Kidney (tissue), 14 donors: ENCODE results near the gene OGFRL1. TPM values are rescaled to one million over a fixed set of nuclear protein-coding genes. Genes with fewer than 3 reads are reported as not detected.

ENCODE experiments used
- DNase-seq, 5 donors: peaks; one replicate each; pipeline ENCODE4 v3.0.0-alpha.2; 2013 to 2020
- FAIRE-seq: peaks from 2 replicates; lab custom pipeline; 2012; peaks lifted over from hg19 to GRCh38; lab: Jason Lieb, UNC
- H3K27ac ChIP-seq, 2 donors: one replicate each; pipeline ENCODE4 v1.7.0; 2013; ENCODE audit warnings: low read depth in 2 of 2, low read length in 2 of 2, inconsistent platforms in 1 of 2
- H3K27me3 ChIP-seq: one replicate; pipeline ENCODE4 v1.7.1; 2013; ENCODE audit warnings: low read length, inconsistent platforms; ENCODE audit not compliant: control insufficient read depth, insufficient read depth
- H3K36me3 ChIP-seq, 3 donors: one replicate each; pipeline versions ENCODE4 v1.7.0 to v1.7.1; 2013; ENCODE audit warnings: low read length in 3 of 3, control low read depth in 1 of 3, inconsistent platforms in 1 of 3; ENCODE audit not compliant: insufficient read depth in 3 of 3, control insufficient read depth in 2 of 3
- H3K4me1 ChIP-seq, 3 donors: one replicate each; pipeline versions ENCODE4 v1.7.0 to v1.7.1; 2013; ENCODE audit warnings: low read length in 3 of 3, inconsistent platforms in 1 of 3, low read depth in 1 of 3; ENCODE audit not compliant: control insufficient read depth in 2 of 3, insufficient read depth in 2 of 3
- H3K4me3 ChIP-seq, 3 donors: one replicate each; pipeline versions ENCODE4 v1.7.0 to v1.8.1; 2013; ENCODE audit warnings: low read length in 3 of 3, control low read depth in 1 of 3, inconsistent platforms in 1 of 3
- H3K9ac ChIP-seq, 3 donors: one replicate each; pipeline versions ENCODE4 v1.7.0 to v1.7.1; 2013; ENCODE audit warnings: low read length in 3 of 3, control low read depth in 1 of 3, inconsistent platforms in 1 of 3
- H3K9me3 ChIP-seq, 3 donors: one replicate each; pipeline versions ENCODE4 v1.7.0 to v1.7.1; 2013; ENCODE audit warnings: low read length in 3 of 3, control low read depth in 1 of 3, inconsistent platforms in 1 of 3; ENCODE audit not compliant: control insufficient read depth in 2 of 3, insufficient read depth in 1 of 3
- intact Hi-C: fragments of 100-400 bp; cut with DNase I; formaldehyde crosslinking; loops from one replicate; pipeline ENCODE4 v1.11.1; 2022
- polyA plus RNA-seq: library from polyadenylated mRNA; stranded (reverse); fragments of 350-450 nt; fragmentation: Illumina TruSeq; extraction: RNeasy Lipid Tissue Mini Kit (QIAGEN cat#74804); gene quantifications from one replicate; pipeline ENCODE4 v1.2.3, GENCODE V29; 2014; ENCODE audit warnings: low read depth, low replicate concordance; ENCODE audit not compliant: insufficient read depth
- total RNA-seq: library from RNA; stranded (reverse); fragmentation: NEBNext Ultra II Directional; extraction: Animal tissue kit (Norgen Biotek cat#: 25700); gene quantifications from one replicate; pipeline ENCODE4 v1.2.1, GENCODE V29; 2021
- TF ChIP-seq, protein P1 (sequence below): IDR thresholded peaks from 3 replicates; pipeline ENCODE4 v1.5.1; 2012; ENCODE audit warnings: mild to moderate bottlenecking, moderate library complexity, borderline replicate concordance; ENCODE audit not compliant: insufficient read depth; ENCODE audit errors: extremely low read depth
- donor health status: control.
- donor health status: control.
- donor health status: control.
- donor health status: control.
- donor health status: control.
- donor health status: DM: yes; HTN: yes; CAD: no.
- donor health status: Normal renal cell carcinoma (clear cell type).

OGFRL1 gene
- total and polyA plus RNA-seq, 2 donors from 2014 or later = 3.6 to 16.0 TPM

GRCh38 chr6:71333697-71334096 lies 45.1 kb downstream of the OGFRL1 start:
- no peak overlapping the region for H3K27ac ChIP-seq
- H3K4me1 ChIP-seq = peaks cover 0 to 2% (median 0%) of the 10 kb centered on the region in 3 donors
- TF ChIP-seq, protein P1, sequence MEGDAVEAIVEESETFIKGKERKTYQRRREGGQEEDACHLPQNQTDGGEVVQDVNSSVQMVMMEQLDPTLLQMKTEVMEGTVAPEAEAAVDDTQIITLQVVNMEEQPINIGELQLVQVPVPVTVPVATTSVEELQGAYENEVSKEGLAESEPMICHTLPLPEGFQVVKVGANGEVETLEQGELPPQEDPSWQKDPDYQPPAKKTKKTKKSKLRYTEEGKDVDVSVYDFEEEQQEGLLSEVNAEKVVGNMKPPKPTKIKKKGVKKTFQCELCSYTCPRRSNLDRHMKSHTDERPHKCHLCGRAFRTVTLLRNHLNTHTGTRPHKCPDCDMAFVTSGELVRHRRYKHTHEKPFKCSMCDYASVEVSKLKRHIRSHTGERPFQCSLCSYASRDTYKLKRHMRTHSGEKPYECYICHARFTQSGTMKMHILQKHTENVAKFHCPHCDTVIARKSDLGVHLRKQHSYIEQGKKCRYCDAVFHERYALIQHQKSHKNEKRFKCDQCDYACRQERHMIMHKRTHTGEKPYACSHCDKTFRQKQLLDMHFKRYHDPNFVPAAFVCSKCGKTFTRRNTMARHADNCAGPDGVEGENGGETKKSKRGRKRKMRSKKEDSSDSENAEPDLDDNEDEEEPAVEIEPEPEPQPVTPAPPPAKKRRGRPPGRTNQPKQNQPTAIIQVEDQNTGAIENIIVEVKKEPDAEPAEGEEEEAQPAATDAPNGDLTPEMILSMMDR = no peak
- peaks cover 0 to 2% (median 0%) of the 10 kb centered on the region in 3 donors for H3K36me3 ChIP-seq
- DNase-seq (no peak), FAIRE-seq (no peak)
- no peaks in the 10 kb centered on the region for H3K27me3 ChIP-seq
- intact Hi-C loops = no loop called here
- peaks cover 0 to 3% (median 0%) of the 10 kb centered on the region in 3 donors for H3K9me3 ChIP-seq
- no peak overlapping the region for H3K4me3 ChIP-seq
- H3K9ac ChIP-seq = no peak overlapping the region

DNA sequence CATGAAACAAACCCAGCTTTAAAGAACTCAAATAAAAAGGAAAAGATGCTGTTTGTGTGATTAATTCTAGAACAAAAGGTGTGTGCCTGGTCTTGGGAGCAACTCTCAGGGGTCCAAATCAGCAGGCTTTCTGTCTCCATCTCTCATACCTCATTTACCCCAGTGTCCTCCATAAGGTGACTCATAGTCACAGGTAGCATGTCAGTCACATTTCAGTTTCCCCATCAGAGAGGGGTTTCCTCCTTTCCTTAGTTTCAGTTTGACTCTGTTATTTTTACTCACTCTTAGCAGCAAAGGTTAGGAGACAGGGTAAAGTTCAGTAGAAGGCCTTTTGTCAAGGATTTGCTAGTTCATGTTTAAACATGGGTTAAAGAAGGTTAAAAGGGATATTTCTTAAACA lies 46.2 kb downstream of the OGFRL1 start:
- H3K9ac ChIP-seq = no peak overlapping the region
- intact Hi-C loops = no loop called here
- peaks cover 0 to 2% (median 0%) of the 10 kb centered on the region in 3 donors for H3K36me3 ChIP-seq
- TF ChIP-seq, protein P1 = no peak
- FAIRE-seq (no peak), DNase-seq (no peak)
- no peak overlapping the region for H3K27ac ChIP-seq
- no peaks in the 10 kb centered on the region for H3K27me3 ChIP-seq
- peaks cover 0 to 2% (median 0%) of the 10 kb centered on the region in 3 donors for H3K4me1 ChIP-seq
- no peak overlapping the region for H3K4me3 ChIP-seq
- H3K9me3 ChIP-seq = peaks cover 0 to 3% (median 0%) of the 10 kb centered on the region in 3 donors

DNA sequence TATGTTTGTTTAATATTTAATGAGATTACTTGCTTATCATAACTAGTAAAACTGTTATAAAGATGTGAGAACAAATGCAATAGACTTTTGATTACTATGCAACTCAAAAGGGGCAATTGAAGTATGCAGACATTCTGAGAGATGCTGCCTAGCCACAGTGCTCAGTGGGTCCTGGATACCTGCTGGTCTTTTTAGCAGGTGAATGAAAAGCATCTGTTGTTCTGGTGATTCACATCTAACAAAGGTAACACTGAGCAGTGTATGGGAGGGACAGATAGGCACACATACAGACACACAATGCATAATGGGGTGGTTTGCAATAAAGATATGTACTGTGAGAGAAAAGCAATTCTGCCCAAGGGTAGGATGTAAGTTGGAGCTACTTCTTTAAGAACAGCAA lies 46.9 kb downstream of the OGFRL1 start:
- no peak overlapping the region for H3K27ac ChIP-seq
- H3K9me3 ChIP-seq = peaks cover 0 to 3% (median 0%) of the 10 kb centered on the region in 3 donors
- no peaks in the 10 kb centered on the region for H3K27me3 ChIP-seq
- H3K4me3 ChIP-seq = no peak overlapping the region
- intact Hi-C loops = no loop called here
- H3K9ac ChIP-seq = no peak overlapping the region
- peaks cover 0 to 2% (median 0%) of the 10 kb centered on the region in 3 donors for H3K4me1 ChIP-seq
- FAIRE-seq = no peak
- no peak for DNase-seq
- TF ChIP-seq, protein P1 = no peak
- H3K36me3 ChIP-seq = peaks cover 0 to 2% (median 0%) of the 10 kb centered on the region in 3 donors

- DNase-seq (no peak), FAIRE-seq (no peak)
- H3K27ac ChIP-seq = no peak overlapping the region
- TF ChIP-seq, protein P1 = no peak
- peaks cover 0 to 3% (median 0%) of the 10 kb centered on the region in 3 donors for H3K9me3 ChIP-seq
- H3K27me3 ChIP-seq = no peaks in the 10 kb centered on the region
- H3K9ac ChIP-seq = no peak overlapping the region
- intact Hi-C loops = no loop called here
- peaks cover 0 to 2% (median 0%) of the 10 kb centered on the region in 3 donors for H3K36me3 ChIP-seq
- peaks cover 0 to 2% (median 0%) of the 10 kb centered on the region in 3 donors for H3K4me1 ChIP-seq
- H3K4me3 ChIP-seq = no peak overlapping the region
Measured at GRCh38 chr6:71336901-71337300, 48.3 kb downstream of the OGFRL1 start.
